Colonic mucosa (tissue), 4 donors: ENCODE data around the gene PLCH1. TPM values are rescaled to one million over a fixed set of nuclear protein-coding genes. Genes with fewer than 3 reads are reported as not detected.

Experiments
- DNase-seq: peaks from one replicate; pipeline ENCODE4 v3.0.0-alpha.2; 2020
- H3K27ac ChIP-seq: fragments of 200-600 bp; one replicate; pipeline ENCODE4 v1.8.0; 2021
- H3K27me3 ChIP-seq: fragments of 200-600 bp; one replicate; pipeline ENCODE4 v1.8.0; 2021
- H3K36me3 ChIP-seq: fragments of 200-600 bp; one replicate; pipeline ENCODE4 v1.8.0; 2021
- H3K4me1 ChIP-seq: fragments of 200-600 bp; one replicate; pipeline ENCODE4 v1.8.0; 2021; ENCODE audit warnings: mild to moderate bottlenecking
- H3K4me3 ChIP-seq: fragments of 200-600 bp; one replicate; pipeline ENCODE4 v1.8.0; 2021
- H3K9ac ChIP-seq, 2 donors: one replicate each; pipeline ENCODE4 v1.7.0; 2013; ENCODE audit warnings: control low read depth in 2 of 2, low read depth in 2 of 2, low read length in 2 of 2
- H3K9me3 ChIP-seq: fragments of 200-600 bp; one replicate; pipeline ENCODE4 v1.8.0; 2021
- CTCF ChIP-seq: fragments of 200-600 bp; IDR thresholded peaks from one replicate; pipeline ENCODE4 v1.8.0; 2022; ENCODE audit warnings: antibody characterized with exemption, mild to moderate bottlenecking
- intact Hi-C: fragments of 100-400 bp; cut with DNase I; formaldehyde crosslinking; loops from one replicate; pipeline ENCODE4 v1.14.1; 2022
- total RNA-seq, 2 donors: library from RNA; stranded (reverse); fragmentation: NEBNext Ultra II Directional in 1 of 2; extraction: Animal tissue kit (Norgen Biotek cat#: 25700) in 1 of 2; gene quantifications; one replicate each; pipeline ENCODE4 v1.2.1, GENCODE V29; 2021
- donor health status: healthy.
- donor health status: DM: no; HTN: no; CAD: no.
- donor health status: DM: no; HTN: no; CAD: no.

PLCH1 gene
- total RNA-seq, 2 donors from 2014 or later, result 8.2 to 11.0 TPM

GRCh38 chr3:155377071-155377470, 367.8 kb downstream of the PLCH1 start:
- Histone ChIP-seq H3K36me3 (no peaks in the 10 kb centered on the region), H3K27me3 (no peaks in the 10 kb centered on the region), H3K4me1 (no peaks in the 10 kb centered on the region), H3K4me3 (no peak overlapping the region), H3K9me3 (no peaks in the 10 kb centered on the region), H3K27ac (no peak overlapping the region), H3K9ac (no peak overlapping the region)
- intact Hi-C loops, result no loop called here
- TF ChIP-seq CTCF, result no peak
- no peak for DNase-seq

GRCh38 chr3:155372281-155372680, 372.6 kb downstream of the PLCH1 start:
- no peak for TF ChIP-seq CTCF
- Histone ChIP-seq H3K9ac (no peak overlapping the region), H3K4me3 (no peak overlapping the region), H3K36me3 (no peaks in the 10 kb centered on the region), H3K9me3 (no peaks in the 10 kb centered on the region), H3K27ac (no peak overlapping the region), H3K4me1 (no peaks in the 10 kb centered on the region), H3K27me3 (no peaks in the 10 kb centered on the region)
- no peak for DNase-seq
- intact Hi-C loops, result no loop called here

GRCh38 chr3:155370764-155371503, 373.9 kb downstream of the PLCH1 start:
- Histone ChIP-seq H3K4me1 (no peaks in the 10 kb centered on the region), H3K27me3 (no peaks in the 10 kb centered on the region), H3K4me3 (no peak overlapping the region), H3K9me3 (no peaks in the 10 kb centered on the region), H3K36me3 (no peaks in the 10 kb centered on the region), H3K9ac (no peak overlapping the region), H3K27ac (no peak overlapping the region)
- DNase-seq, result no peak
- no peak for TF ChIP-seq CTCF
- intact Hi-C loops, result no loop called here

GRCh38 chr3:155370198-155370597, 374.7 kb downstream of the PLCH1 start:
- Histone ChIP-seq H3K27ac (no peak overlapping the region), H3K27me3 (no peaks in the 10 kb centered on the region), H3K36me3 (no peaks in the 10 kb centered on the region), H3K4me3 (no peak overlapping the region), H3K9ac (no peak overlapping the region), H3K9me3 (no peaks in the 10 kb centered on the region), H3K4me1 (no peaks in the 10 kb centered on the region)
- intact Hi-C loops, result no loop called here
- TF ChIP-seq CTCF, result no peak
- peak; percentile 23 for DNase-seq

GRCh38 chr3:155369735-155370134, 375.1 kb downstream of the PLCH1 start:
- Histone ChIP-seq H3K9ac (no peak overlapping the region), H3K4me3 (no peak overlapping the region), H3K36me3 (no peaks in the 10 kb centered on the region), H3K27ac (no peak overlapping the region), H3K27me3 (no peaks in the 10 kb centered on the region), H3K9me3 (no peaks in the 10 kb centered on the region), H3K4me1 (no peaks in the 10 kb centered on the region)
- intact Hi-C loops, result no loop called here
- no peak for DNase-seq
- TF ChIP-seq CTCF, result no peak
